22Rv1 (cell line): ENCODE measurements around the gene NOD1.

Experiments used
- ZFX ChIP-seq: fragments of 450-650 bp; IDR thresholded peaks from 2 replicates; pipeline ENCODE4 v1.6.1; 2017; ENCODE audit warnings: antibody characterized with exemption, borderline replicate concordance
- TF ChIP-seq, protein P1 (sequence below): fragments of 450-650 bp; IDR thresholded peaks from 2 replicates; pipeline ENCODE4 v1.5.1; 2017; ENCODE audit warnings: mild to moderate bottlenecking

DNA sequence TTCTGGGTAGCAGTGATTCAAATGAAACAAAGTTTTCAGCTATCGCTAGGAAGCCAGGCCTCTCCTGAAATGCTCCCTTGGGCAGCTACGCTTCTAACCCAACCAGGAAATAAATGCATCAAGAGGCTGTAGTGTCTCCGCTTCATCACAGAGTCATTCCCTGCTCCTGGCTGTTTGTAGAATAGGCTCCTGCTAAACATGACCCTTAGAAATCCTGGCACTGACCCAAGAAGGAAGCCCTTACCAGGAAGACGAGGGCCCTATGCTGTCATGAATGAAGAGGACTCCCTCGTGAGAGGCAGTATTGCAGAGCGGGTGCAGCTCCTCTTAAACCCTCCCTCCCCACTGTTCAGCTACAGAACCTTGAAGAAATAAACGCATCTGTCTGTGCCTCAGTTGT, 48.3 kb downstream of the NOD1 start:
- TF ChIP-seq, protein P1, sequence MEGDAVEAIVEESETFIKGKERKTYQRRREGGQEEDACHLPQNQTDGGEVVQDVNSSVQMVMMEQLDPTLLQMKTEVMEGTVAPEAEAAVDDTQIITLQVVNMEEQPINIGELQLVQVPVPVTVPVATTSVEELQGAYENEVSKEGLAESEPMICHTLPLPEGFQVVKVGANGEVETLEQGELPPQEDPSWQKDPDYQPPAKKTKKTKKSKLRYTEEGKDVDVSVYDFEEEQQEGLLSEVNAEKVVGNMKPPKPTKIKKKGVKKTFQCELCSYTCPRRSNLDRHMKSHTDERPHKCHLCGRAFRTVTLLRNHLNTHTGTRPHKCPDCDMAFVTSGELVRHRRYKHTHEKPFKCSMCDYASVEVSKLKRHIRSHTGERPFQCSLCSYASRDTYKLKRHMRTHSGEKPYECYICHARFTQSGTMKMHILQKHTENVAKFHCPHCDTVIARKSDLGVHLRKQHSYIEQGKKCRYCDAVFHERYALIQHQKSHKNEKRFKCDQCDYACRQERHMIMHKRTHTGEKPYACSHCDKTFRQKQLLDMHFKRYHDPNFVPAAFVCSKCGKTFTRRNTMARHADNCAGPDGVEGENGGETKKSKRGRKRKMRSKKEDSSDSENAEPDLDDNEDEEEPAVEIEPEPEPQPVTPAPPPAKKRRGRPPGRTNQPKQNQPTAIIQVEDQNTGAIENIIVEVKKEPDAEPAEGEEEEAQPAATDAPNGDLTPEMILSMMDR, result no peak
- TF ChIP-seq ZFX, result no peak
